ENCODE results near the gene SMAD6.

SMAD6 gene

DNA sequence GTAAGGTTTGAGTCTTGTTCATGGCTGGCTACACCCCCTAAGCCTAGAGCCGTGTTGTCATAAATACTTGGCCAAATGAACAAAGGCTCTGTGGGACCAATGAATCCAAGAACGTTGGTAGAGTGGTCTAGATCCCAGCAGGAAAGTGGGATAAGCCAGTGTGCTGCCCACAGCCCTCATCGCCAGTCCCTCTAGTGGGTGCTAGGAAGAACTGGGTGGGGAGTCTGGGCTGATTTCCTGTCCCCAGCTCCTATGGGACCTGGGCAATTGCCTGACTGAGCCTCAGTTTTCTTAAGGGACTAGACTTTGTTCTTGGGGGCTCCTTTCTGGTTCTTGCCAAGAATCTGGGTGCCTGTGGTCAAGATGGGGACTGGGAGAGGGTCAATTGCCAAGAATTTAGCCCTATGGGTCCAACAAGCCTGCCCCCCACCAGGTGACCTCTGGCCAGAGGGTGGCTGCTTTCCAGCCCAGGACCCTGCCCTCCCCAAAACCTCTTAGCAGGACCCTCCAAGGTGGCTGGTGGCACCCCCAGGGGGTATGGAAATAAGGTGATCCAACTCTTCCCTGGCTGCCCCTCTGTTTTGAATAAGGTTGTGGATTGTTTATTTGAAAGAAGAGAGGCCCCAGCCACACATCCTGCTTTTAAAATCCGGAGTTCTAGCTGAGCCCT lies 42.7 kb downstream of the SMAD6 start:
- no peak overlapping the region for H3K27ac ChIP-seq
- no peak overlapping the region for H3K9ac ChIP-seq
- peaks cover 24% of the 10 kb centered on the region for H3K4me1 ChIP-seq

DNA sequence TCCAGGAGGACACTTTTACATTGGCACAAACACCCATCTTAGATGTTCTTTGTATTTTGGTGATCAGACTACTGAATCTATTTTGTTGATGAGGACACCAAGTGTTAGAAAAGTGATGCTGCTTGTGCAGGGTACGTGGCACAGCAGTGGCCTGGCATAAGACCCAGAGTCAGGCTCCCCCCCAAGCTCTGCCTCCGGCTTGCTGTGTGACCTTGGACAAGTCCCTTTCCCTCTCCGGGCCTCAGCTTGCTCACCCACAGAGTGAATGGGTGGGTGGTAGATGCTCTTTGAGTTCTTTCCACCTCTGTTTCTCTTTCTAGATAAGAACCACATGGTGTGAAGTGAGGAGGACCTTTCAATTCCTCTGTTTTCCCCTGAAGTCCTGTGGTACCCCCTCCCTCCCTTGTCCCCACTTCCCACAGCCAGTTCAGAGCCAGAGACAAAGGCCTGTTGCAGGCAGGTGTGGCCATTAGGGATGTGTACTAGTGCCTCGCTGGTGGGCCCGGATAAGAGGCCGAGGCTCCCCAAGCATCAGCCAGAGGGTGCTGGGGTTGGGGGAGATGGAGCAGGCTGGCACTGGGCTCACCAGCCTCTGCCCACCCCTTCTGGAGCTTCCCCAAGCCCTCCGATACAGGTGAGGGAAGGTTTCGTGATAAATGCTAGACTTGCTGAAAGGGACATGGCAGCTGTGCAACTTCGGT lies 43.6 kb downstream of the SMAD6 start:
- no peak overlapping the region for H3K27ac ChIP-seq
- no peak overlapping the region for H3K9ac ChIP-seq
- H3K4me2 ChIP-seq, result no peak overlapping the region
- H3K4me1 ChIP-seq, result peaks cover 24% of the 10 kb centered on the region
- no peak overlapping the region for H3K4me3 ChIP-seq
- no peak for TF ChIP-seq Cebpa-rat (IDR thresholded peaks at IDR 0.05)
- no peaks in the 10 kb centered on the region for H4K20me1 ChIP-seq
- H3K9me3 ChIP-seq, result no peaks in the 10 kb centered on the region
- H3K36me3 ChIP-seq, result no peaks in the 10 kb centered on the region
- no peaks in the 10 kb centered on the region for H3K27me3 ChIP-seq

More for the DNA sequence above, 42.7 kb downstream of the SMAD6 start:
- no peaks in the 10 kb centered on the region for H3K27me3 ChIP-seq
- no peak overlapping the region for H3K4me3 ChIP-seq
- no peaks in the 10 kb centered on the region for H3K9me3 ChIP-seq
- no peaks in the 10 kb centered on the region for H4K20me1 ChIP-seq
- H3K4me2 ChIP-seq, result peak overlapping the region; percentile 7; the same call in 1 of the 2 replicates
- no peaks in the 10 kb centered on the region for H3K36me3 ChIP-seq
- no peak for TF ChIP-seq Cebpa-rat (IDR thresholded peaks at IDR 0.05)

- H4K20me1 ChIP-seq, result no peaks in the 10 kb centered on the region
Measured at GRCh38 chr15:66746231-66746605, 44.2 kb downstream of the SMAD6 start.

DNA sequence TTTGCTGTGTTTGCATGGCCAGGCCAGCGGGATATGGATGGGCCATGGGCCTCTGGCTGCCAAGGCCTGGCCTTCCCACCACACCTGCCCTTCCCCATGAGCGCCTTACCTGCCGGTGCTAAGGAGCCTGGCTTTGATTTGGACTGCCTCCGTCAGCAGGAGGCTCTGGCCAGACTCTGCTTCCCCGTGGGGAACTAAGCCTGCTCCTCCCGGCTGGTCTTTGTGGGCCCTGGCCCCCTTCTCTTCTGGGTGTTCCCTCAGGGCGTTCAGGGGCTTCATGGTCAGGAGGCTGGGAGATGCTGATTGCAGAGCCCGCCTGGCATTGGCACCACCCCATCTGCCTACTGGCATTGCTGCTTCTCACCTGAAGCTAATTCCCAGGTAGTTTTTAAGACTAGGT lies 45.2 kb downstream of the SMAD6 start:
- H3K4me2 ChIP-seq, result no peak overlapping the region
- TF ChIP-seq Cebpa-rat (IDR thresholded peaks at IDR 0.05), result no peak

More at GRCh38 chr15:66746231-66746605, 44.2 kb downstream of the SMAD6 start:
- H3K4me1 ChIP-seq, result peaks cover 24% of the 10 kb centered on the region
- H3K9ac ChIP-seq, result no peak overlapping the region
- H3K27me3 ChIP-seq, result no peaks in the 10 kb centered on the region
- H3K9me3 ChIP-seq, result no peaks in the 10 kb centered on the region
- H3K36me3 ChIP-seq, result no peaks in the 10 kb centered on the region
- H3K4me2 ChIP-seq, result no peak overlapping the region
- no peak overlapping the region for H3K27ac ChIP-seq
- TF ChIP-seq Cebpa-rat (IDR thresholded peaks at IDR 0.05), result no peak
- no peak overlapping the region for H3K4me3 ChIP-seq

GRCh38 chr15:66747886-66748707 lies 46.1 kb downstream of the SMAD6 start:
- Histone ChIP-seq H3K4me1 (peaks cover 32% of the 10 kb centered on the region), H4K20me1 (no peaks in the 10 kb centered on the region)

More for the DNA sequence above, 45.2 kb downstream of the SMAD6 start:
- no peaks in the 10 kb centered on the region for H3K27me3 ChIP-seq
- H3K9me3 ChIP-seq, result no peaks in the 10 kb centered on the region
- no peak overlapping the region for H3K4me3 ChIP-seq
- H3K36me3 ChIP-seq, result no peaks in the 10 kb centered on the region
- H3K4me1 ChIP-seq, result peaks cover 24% of the 10 kb centered on the region
- H3K27ac ChIP-seq, result no peak overlapping the region
- no peak overlapping the region for H3K9ac ChIP-seq
- no peaks in the 10 kb centered on the region for H4K20me1 ChIP-seq

DNA sequence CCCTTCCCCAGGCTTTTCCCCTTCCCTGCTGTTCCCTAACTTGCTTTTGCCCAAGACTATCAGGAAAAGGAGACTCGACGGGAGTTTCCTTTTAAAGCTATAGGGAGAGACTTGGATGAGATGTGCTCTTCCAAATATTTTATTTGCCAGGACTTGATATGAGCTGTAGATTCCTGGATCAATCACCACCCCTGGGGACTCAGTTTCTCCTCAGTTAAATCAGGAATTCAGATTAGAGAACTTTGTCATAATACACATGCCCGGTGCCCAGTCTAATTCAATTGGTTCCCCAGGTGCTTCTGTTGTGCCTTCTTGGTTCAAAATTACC lies 46.6 kb downstream of the SMAD6 start:
- no peaks in the 10 kb centered on the region for H3K36me3 ChIP-seq
- H3K27ac ChIP-seq, result no peak overlapping the region
- no peak for TF ChIP-seq Cebpa-rat (IDR thresholded peaks at IDR 0.05)
- no peak overlapping the region for H3K9ac ChIP-seq
- no peaks in the 10 kb centered on the region for H3K27me3 ChIP-seq
- no peak overlapping the region for H3K4me2 ChIP-seq
- peaks cover 38% of the 10 kb centered on the region for H3K4me1 ChIP-seq
- no peaks in the 10 kb centered on the region for H4K20me1 ChIP-seq
- no peak overlapping the region for H3K4me3 ChIP-seq
- no peaks in the 10 kb centered on the region for H3K9me3 ChIP-seq

More at GRCh38 chr15:66747886-66748707, 46.1 kb downstream of the SMAD6 start:
- Histone ChIP-seq H3K27ac (no peak overlapping the region), H3K36me3 (no peaks in the 10 kb centered on the region), H3K9me3 (no peaks in the 10 kb centered on the region), H3K4me3 (no peak overlapping the region), H3K9ac (no peak overlapping the region), H3K27me3 (no peaks in the 10 kb centered on the region), H3K4me2 (no peak overlapping the region)
- TF ChIP-seq Cebpa-rat (IDR thresholded peaks at IDR 0.05), result no peak

GRCh38 chr15:66749841-66750575 lies 48.0 kb downstream of the SMAD6 start:
- H3K4me3 ChIP-seq, result no peak overlapping the region
- H3K36me3 ChIP-seq, result no peaks in the 10 kb centered on the region
- no peak overlapping the region for H3K9ac ChIP-seq
- H3K4me2 ChIP-seq, result no peak overlapping the region
- H4K20me1 ChIP-seq, result no peaks in the 10 kb centered on the region
- peaks cover 32% of the 10 kb centered on the region for H3K4me1 ChIP-seq
- TF ChIP-seq Cebpa-rat (IDR thresholded peaks at IDR 0.05), result no peak
- no peak overlapping the region for H3K27ac ChIP-seq
- no peaks in the 10 kb centered on the region for H3K27me3 ChIP-seq
- peaks cover 6% of the 10 kb centered on the region for H3K9me3 ChIP-seq

DNA sequence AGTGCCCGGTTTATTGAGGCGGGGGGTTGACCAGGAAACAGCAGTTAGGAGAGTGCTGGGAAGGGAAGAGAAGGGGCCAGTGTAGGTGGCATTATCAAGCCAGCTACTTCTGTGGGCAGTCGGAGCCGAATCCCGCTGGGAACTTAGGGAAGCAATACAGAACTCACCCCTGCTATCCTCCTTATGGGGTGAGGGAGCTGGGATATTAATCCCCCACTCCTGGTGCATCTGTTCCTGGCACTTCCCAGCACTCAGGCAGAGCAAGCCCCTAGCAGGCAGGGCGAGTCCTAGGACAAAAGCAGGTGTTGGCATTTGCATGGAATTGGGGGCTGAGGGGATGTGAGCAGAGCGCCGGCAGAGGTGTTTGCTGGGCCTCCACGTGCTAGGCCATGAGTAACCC lies 48.6 kb downstream of the SMAD6 start:
- no peak overlapping the region for H3K9ac ChIP-seq
- no peak overlapping the region for H3K27ac ChIP-seq
- H3K36me3 ChIP-seq, result no peaks in the 10 kb centered on the region
- no peak overlapping the region for H3K4me2 ChIP-seq
- H4K20me1 ChIP-seq, result no peaks in the 10 kb centered on the region
- no peak overlapping the region for H3K4me3 ChIP-seq
- TF ChIP-seq Cebpa-rat (IDR thresholded peaks at IDR 0.05), result no peak
- H3K9me3 ChIP-seq, result peaks cover 12% of the 10 kb centered on the region
- H3K27me3 ChIP-seq, result no peaks in the 10 kb centered on the region
- peaks cover 31% of the 10 kb centered on the region for H3K4me1 ChIP-seq

DNA sequence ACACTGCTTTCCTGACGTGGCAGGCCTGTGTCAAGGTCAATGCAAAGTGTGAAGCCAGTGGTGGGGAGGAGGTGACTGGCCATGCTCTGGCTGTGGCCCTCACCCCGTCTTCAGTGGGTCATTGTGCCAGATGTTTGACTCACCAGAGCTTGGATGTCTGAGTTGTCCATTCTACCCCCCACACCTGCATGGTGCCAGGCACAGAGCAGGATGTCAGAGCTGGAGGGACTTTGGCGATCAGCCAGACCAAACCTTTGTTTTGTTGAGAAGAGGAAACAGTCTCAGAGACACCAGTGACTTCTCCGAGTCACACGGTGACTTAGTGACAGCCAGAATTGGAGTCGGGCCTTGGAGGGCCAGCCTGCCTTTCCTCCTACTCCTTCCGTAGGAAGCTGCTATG lies 49.5 kb downstream of the SMAD6 start:
- Histone ChIP-seq H3K27ac (no peak overlapping the region), H3K4me2 (peak overlapping the region; percentile 48), H3K4me1 (peaks cover 31% of the 10 kb centered on the region)

More for the DNA sequence above, 49.5 kb downstream of the SMAD6 start:
- no peak overlapping the region for H3K4me3 ChIP-seq
- no peak overlapping the region for H3K9ac ChIP-seq
- H3K27me3 ChIP-seq, result no peaks in the 10 kb centered on the region
- H3K36me3 ChIP-seq, result no peaks in the 10 kb centered on the region
- peaks cover 15% of the 10 kb centered on the region for H3K9me3 ChIP-seq
- no peaks in the 10 kb centered on the region for H4K20me1 ChIP-seq
- TF ChIP-seq Cebpa-rat (IDR thresholded peaks at IDR 0.05), result no peak
